H9 (cell line): Measurements from ENCODE around the gene SP2. TPM values are rescaled to one million over a fixed set of nuclear protein-coding genes. Genes with fewer than 3 reads are reported as not detected.

ENCODE experiments used
- DNase-seq: peaks from one replicate; pipeline ENCODE4 v3.0.0-alpha.2; 2017
- H2AFZ ChIP-seq: one replicate; pipeline ENCODE4 v1.6.1; 2013; ENCODE audit warnings: mild to moderate bottlenecking, low read length, control low read depth, moderate library complexity
- H2AK5ac ChIP-seq: 2 replicates; pipeline ENCODE4 v1.6.1; 2013; ENCODE audit warnings: low read length, control low read depth, mixed read lengths; ENCODE audit not compliant: insufficient read length
- H2BK120ac ChIP-seq: one replicate; pipeline ENCODE4 v1.6.1; 2013; ENCODE audit warnings: low read depth, mild to moderate bottlenecking, low read length, control low read depth, inconsistent platforms; ENCODE audit not compliant: poor library complexity, severe bottlenecking
- H2BK12ac ChIP-seq: 2 replicates; pipeline ENCODE4 v1.6.1; 2013; ENCODE audit warnings: low read length, control low read depth, mixed read lengths, low read depth; ENCODE audit not compliant: insufficient read length
- H2BK15ac ChIP-seq: 2 replicates; pipeline ENCODE4 v1.6.1; 2013; ENCODE audit warnings: low read depth, low read length, control low read depth
- H2BK20ac ChIP-seq: one replicate; pipeline ENCODE4 v1.6.1; 2013; ENCODE audit warnings: low read depth, mild to moderate bottlenecking, low read length, control low read depth, inconsistent platforms; ENCODE audit not compliant: poor library complexity, severe bottlenecking
- H2BK5ac ChIP-seq: 2 replicates; pipeline ENCODE4 v1.6.1; 2013; ENCODE audit warnings: low read length, control low read depth, mixed read lengths; ENCODE audit not compliant: insufficient read length
- H3K14ac ChIP-seq: 2 replicates; pipeline ENCODE4 v1.6.1; 2013; ENCODE audit warnings: low read length, control low read depth; ENCODE audit not compliant: insufficient read depth
- H3K18ac ChIP-seq: 2 replicates; pipeline ENCODE4 v1.6.1; 2013; ENCODE audit warnings: low read depth, mild to moderate bottlenecking, mixed read lengths, low read length, control low read depth; ENCODE audit not compliant: insufficient read length
- H3K23ac ChIP-seq: 2 replicates; pipeline ENCODE4 v1.6.1; 2013; ENCODE audit warnings: low read length, control low read depth, mixed read lengths, low read depth; ENCODE audit not compliant: insufficient read length
- H3K23me2 ChIP-seq: 2 replicates; pipeline ENCODE4 v1.6.1; 2013; ENCODE audit warnings: low read depth, mild to moderate bottlenecking, mixed read lengths, low read length, control low read depth; ENCODE audit not compliant: insufficient read length, poor library complexity, severe bottlenecking
- H3K27ac ChIP-seq: 2 replicates; pipeline ENCODE4 v1.5.1; 2013; ENCODE audit warnings: low read length, control low read depth, mixed read lengths, low read depth; ENCODE audit not compliant: insufficient read length
- H3K27me3 ChIP-seq: 2 replicates; pipeline ENCODE4 v1.6.1; 2013; ENCODE audit warnings: low read length, control low read depth, inconsistent platforms; ENCODE audit not compliant: insufficient read depth
- H3K4ac ChIP-seq: 2 replicates; pipeline ENCODE4 v1.6.1; 2013; ENCODE audit warnings: low read depth, mild to moderate bottlenecking, control low read depth, inconsistent platforms, low read length, moderate library complexity
- H3K4me1 ChIP-seq: 2 replicates; pipeline ENCODE4 v1.6.1; 2013; ENCODE audit warnings: low read length, control low read depth, inconsistent platforms; ENCODE audit not compliant: insufficient read depth
- H3K4me2 ChIP-seq: 2 replicates; pipeline ENCODE4 v1.6.1; 2013; ENCODE audit warnings: low read length, control low read depth, mixed read lengths; ENCODE audit not compliant: insufficient read length, insufficient read depth
- H3K56ac ChIP-seq: 2 replicates; pipeline ENCODE4 v1.6.1; 2013; ENCODE audit warnings: low read depth, mild to moderate bottlenecking, mixed read lengths, low read length, control low read depth; ENCODE audit not compliant: insufficient read length
- H3K79me1 ChIP-seq: 2 replicates; pipeline ENCODE4 v1.6.1; 2013; ENCODE audit warnings: low read depth, mild to moderate bottlenecking, moderate library complexity, low read length, control low read depth, inconsistent platforms; ENCODE audit not compliant: insufficient read depth, poor library complexity, severe bottlenecking
- H3K79me2 ChIP-seq: 2 replicates; pipeline ENCODE4 v1.6.1; 2013; ENCODE audit warnings: low read length, control low read depth, inconsistent platforms; ENCODE audit not compliant: insufficient read depth
- H3K9ac ChIP-seq: 2 replicates; pipeline ENCODE4 v1.6.1; 2013; ENCODE audit warnings: low read length, control low read depth, mixed read lengths; ENCODE audit not compliant: insufficient read length; ENCODE audit errors: extremely low read depth
- H3K9me3 ChIP-seq: one replicate; pipeline ENCODE4 v1.6.1; 2013; ENCODE audit warnings: low read depth, low read length, inconsistent platforms; ENCODE audit not compliant: control insufficient read depth
- H3T11ph ChIP-seq: one replicate; pipeline ENCODE4 v1.6.1; 2013; ENCODE audit warnings: mild to moderate bottlenecking, low read length, control low read depth, inconsistent platforms
- H4K20me1 ChIP-seq: one replicate; pipeline ENCODE4 v1.6.1; 2013; ENCODE audit not compliant: control insufficient read depth, insufficient read length, insufficient read depth
- H4K5ac ChIP-seq: 2 replicates; pipeline ENCODE4 v1.6.1; 2013; ENCODE audit warnings: low read depth, mild to moderate bottlenecking, mixed read lengths, low read length, control low read depth; ENCODE audit not compliant: insufficient read length
- H4K8ac ChIP-seq: replicated peaks from 2 replicates; pipeline ENCODE4 v1.6.1; 2013; ENCODE audit warnings: low read length, control low read depth, mixed read lengths, low read depth; ENCODE audit not compliant: insufficient read length
- H4K91ac ChIP-seq: 2 replicates; pipeline ENCODE4 v1.6.1; 2013; ENCODE audit warnings: low read depth, mild to moderate bottlenecking, moderate library complexity, mixed read lengths, low read length, control low read depth; ENCODE audit not compliant: insufficient read length
- H3K27ac Mint-ChIP-seq, 3 experiments: 2 replicates in 2 of 3; 3 replicates in 1 of 3; pipeline ENCODE4 v1.8.0; 2020 to 2021; ENCODE audit warnings: mixed read lengths in 3 of 3, mild to moderate bottlenecking in 1 of 3, moderate library complexity in 1 of 3
- H3K27me3 Mint-ChIP-seq: 2 replicates; pipeline ENCODE4 v1.8.0; 2021; ENCODE audit warnings: low read depth, mild to moderate bottlenecking, moderate library complexity, mixed read lengths
- H3K36me3 Mint-ChIP-seq, 3 experiments: 2 replicates in 2 of 3; 3 replicates in 1 of 3; pipeline ENCODE4 v1.8.0; 2020 to 2021; ENCODE audit warnings: low read depth in 3 of 3, mixed read lengths in 3 of 3; ENCODE audit not compliant: insufficient read depth in 1 of 3
- H3K4me1 Mint-ChIP-seq, 2 experiments: 2 replicates each; pipeline ENCODE4 v1.8.0; 2020; ENCODE audit warnings: mixed read lengths in 2 of 2
- H3K4me3 Mint-ChIP-seq, 2 experiments: 2 replicates in 1 of 2; 3 replicates in 1 of 2; pipeline ENCODE4 v1.8.0; 2020 to 2021; ENCODE audit warnings: mild to moderate bottlenecking in 2 of 2, mixed read lengths in 2 of 2, moderate library complexity in 1 of 2
- H3K9me3 Mint-ChIP-seq, 2 experiments: 2 replicates in 1 of 2; 3 replicates in 1 of 2; pipeline ENCODE4 v1.8.0; 2020; ENCODE audit warnings: mild to moderate bottlenecking in 2 of 2, mixed read lengths in 2 of 2, moderate library complexity in 1 of 2
- CTCF ChIP-seq: fragments of 200-600 bp; sonication (generic); conservative IDR thresholded peaks from 3 replicates; pipeline ENCODE4 v1.8.0; 2021; ENCODE audit warnings: antibody characterized with exemption, mild to moderate bottlenecking
- WGBS: extraction: QIAGEN DNeasy Blood & Tissue Kit; methylation state at CpG from one replicate; pipeline ENCODE4 v1.1.7; 2013; ENCODE audit warnings: missing lambda C conversion rate, low lambda C conversion rate, mixed read lengths; ENCODE audit not compliant: insufficient read length; ENCODE audit errors: extremely low coverage; 5-methylcytosine and 5-hydroxymethylcytosine counted together
- total RNA-seq: library from RNA; stranded (reverse); gene quantifications from 2 replicates; pipeline ENCODE4 v1.2.1, GENCODE V29; 2021

The SP2 gene
- total RNA-seq, 1 experiment from 2014 or later, result 19.3 TPM

- H2BK120ac ChIP-seq, result no peak overlapping the region
- Mint-ChIP-seq H3K9me3 (no peaks in the 10 kb centered on the region), H3K27me3 (no peaks in the 10 kb centered on the region), H3K27ac (peak overlapping the region in 2 of 3 experiments; percentile 17 to 85; a peak in 4 of 7 replicates), H3K36me3 (peaks cover 0 to 19% (median 16%) of the 10 kb centered on the region in 3 experiments; a peak in 5 of 7 replicates), H3K4me3 (no peak overlapping the region), H3K4me1 (no peaks in the 10 kb centered on the region; a peak in 1 of 4 replicates)
- no peak overlapping the region for H2BK5ac ChIP-seq
- H2AK5ac ChIP-seq, result no peak overlapping the region
- no peak overlapping the region for H3T11ph ChIP-seq
- no peak overlapping the region for H2BK12ac ChIP-seq
- H4K5ac ChIP-seq, result no peak overlapping the region
- no peak overlapping the region for H3K27ac ChIP-seq
- H3K23me2 ChIP-seq, result no peaks in the 10 kb centered on the region
- no peak overlapping the region for H3K23ac ChIP-seq
- H3K79me1 ChIP-seq, result no peaks in the 10 kb centered on the region
- no peak overlapping the region for H3K14ac ChIP-seq
- no peak overlapping the region for H2AFZ ChIP-seq
- H4K20me1 ChIP-seq, result no peaks in the 10 kb centered on the region
- no peak overlapping the region for H3K4ac ChIP-seq
- no peaks in the 10 kb centered on the region for H3K79me2 ChIP-seq
- WGBS, result no CpG with 5 or more reads among the region's 4 CpGs
- no peak overlapping the region for H3K9ac ChIP-seq
- H4K8ac ChIP-seq, result no peak overlapping the region
- H2BK20ac ChIP-seq, result no peak overlapping the region
- no peak for DNase-seq
- H3K27me3 ChIP-seq, result no peaks in the 10 kb centered on the region
- H3K9me3 ChIP-seq, result no peaks in the 10 kb centered on the region
- no peaks in the 10 kb centered on the region for H3K4me1 ChIP-seq
- H3K4me2 ChIP-seq, result no peak overlapping the region
- no peak for TF ChIP-seq CTCF
- H4K91ac ChIP-seq, result no peak overlapping the region
- no peak overlapping the region for H3K18ac ChIP-seq
- no peak overlapping the region for H2BK15ac ChIP-seq
- H3K56ac ChIP-seq, result no peak overlapping the region
These were observed 18.4 kb downstream of the SP2 start for GRCh38 chr17:47914306-47914948.
